ENCODE data around the gene CDH22.

The CDH22 gene

GRCh38 chr20:46216770-46217464 lies 91.4 kb downstream of the CDH22 start:
- DNase-seq (ENCODE audit: low spot score in 2 of 2) (no peak), ATAC-seq (replicated peaks; ENCODE audit: extremely low read depth, poor library complexity, severe bottlenecking) (no peak)
- peaks cover 26% of the 10 kb centered on the region for H3K27me3 Mint-ChIP-seq
- no peaks in the 10 kb centered on the region for H3K4me1 Mint-ChIP-seq
- no peaks in the 10 kb centered on the region for H3K36me3 Mint-ChIP-seq (ENCODE audit: insufficient read depth)
- no peak overlapping the region for H3K27ac Mint-ChIP-seq (ENCODE audit: low read depth)
- H3K9me3 Mint-ChIP-seq, result no peaks in the 10 kb centered on the region
- no peak overlapping the region for H3K4me3 Mint-ChIP-seq

- H3K4me3 Mint-ChIP-seq, result no peak overlapping the region
- peaks cover 30% of the 10 kb centered on the region for H3K27me3 Mint-ChIP-seq
- no peak for DNase-seq (ENCODE audit: low spot score in 2 of 2)
- no peaks in the 10 kb centered on the region for H3K36me3 Mint-ChIP-seq (ENCODE audit: insufficient read depth)
- no peaks in the 10 kb centered on the region for H3K9me3 Mint-ChIP-seq
- H3K27ac Mint-ChIP-seq (ENCODE audit: low read depth), result no peak overlapping the region
- no peak for ATAC-seq (replicated peaks; ENCODE audit: extremely low read depth, poor library complexity, severe bottlenecking)
- H3K4me1 Mint-ChIP-seq, result no peaks in the 10 kb centered on the region
Observed at GRCh38 chr20:46215913-46216707, 92.2 kb downstream of the CDH22 start.

GRCh38 chr20:46214824-46215488 lies 93.3 kb downstream of the CDH22 start:
- H3K4me3 Mint-ChIP-seq, result no peak overlapping the region
- H3K27me3 Mint-ChIP-seq, result peaks cover 30% of the 10 kb centered on the region
- ATAC-seq (replicated peaks; ENCODE audit: extremely low read depth, poor library complexity, severe bottlenecking) (no peak), DNase-seq (ENCODE audit: low spot score in 2 of 2) (no peak)
- no peaks in the 10 kb centered on the region for H3K36me3 Mint-ChIP-seq (ENCODE audit: insufficient read depth)
- H3K9me3 Mint-ChIP-seq, result no peaks in the 10 kb centered on the region
- H3K4me1 Mint-ChIP-seq, result no peaks in the 10 kb centered on the region
- H3K27ac Mint-ChIP-seq (ENCODE audit: low read depth), result no peak overlapping the region

- Mint-ChIP-seq H3K4me3 (no peak overlapping the region), H3K4me1 (no peaks in the 10 kb centered on the region), H3K27me3 (peaks cover 38% of the 10 kb centered on the region), H3K27ac (ENCODE audit: low read depth) (no peak overlapping the region), H3K36me3 (ENCODE audit: insufficient read depth) (no peaks in the 10 kb centered on the region), H3K9me3 (no peaks in the 10 kb centered on the region)
- ATAC-seq (replicated peaks; ENCODE audit: extremely low read depth, poor library complexity, severe bottlenecking) (no peak), DNase-seq (ENCODE audit: low spot score in 2 of 2) (no peak)
Observed at GRCh38 chr20:46213946-46214823, 94.1 kb downstream of the CDH22 start.

GRCh38 chr20:46212876-46213275 lies 95.4 kb downstream of the CDH22 start:
- Mint-ChIP-seq H3K36me3 (ENCODE audit: insufficient read depth) (no peaks in the 10 kb centered on the region), H3K27ac (ENCODE audit: low read depth) (no peak overlapping the region), H3K4me1 (no peaks in the 10 kb centered on the region), H3K9me3 (no peaks in the 10 kb centered on the region), H3K4me3 (no peak overlapping the region), H3K27me3 (peaks cover 51% of the 10 kb centered on the region)
- ATAC-seq (replicated peaks; ENCODE audit: extremely low read depth, poor library complexity, severe bottlenecking) (no peak), DNase-seq (ENCODE audit: low spot score in 2 of 2) (no peak)

GRCh38 chr20:46212252-46212651 lies 96.0 kb downstream of the CDH22 start:
- DNase-seq (ENCODE audit: low spot score in 2 of 2), result no peak
- no peak overlapping the region for H3K27ac Mint-ChIP-seq (ENCODE audit: low read depth)
- no peak for ATAC-seq (replicated peaks; ENCODE audit: extremely low read depth, poor library complexity, severe bottlenecking)
- H3K4me3 Mint-ChIP-seq, result no peak overlapping the region
- H3K4me1 Mint-ChIP-seq, result no peaks in the 10 kb centered on the region
- H3K27me3 Mint-ChIP-seq, result peaks cover 57% of the 10 kb centered on the region
- H3K9me3 Mint-ChIP-seq, result no peaks in the 10 kb centered on the region
- H3K36me3 Mint-ChIP-seq (ENCODE audit: insufficient read depth), result no peaks in the 10 kb centered on the region

- H3K9me3 Mint-ChIP-seq, result no peaks in the 10 kb centered on the region
- H3K27ac Mint-ChIP-seq (ENCODE audit: low read depth), result no peak overlapping the region
- peaks cover 65% of the 10 kb centered on the region for H3K27me3 Mint-ChIP-seq
- H3K4me3 Mint-ChIP-seq, result no peak overlapping the region
- H3K36me3 Mint-ChIP-seq (ENCODE audit: insufficient read depth), result no peaks in the 10 kb centered on the region
- H3K4me1 Mint-ChIP-seq, result peaks cover 5% of the 10 kb centered on the region
- DNase-seq (ENCODE audit: low spot score in 2 of 2), result no peak
- ATAC-seq (replicated peaks; ENCODE audit: extremely low read depth, poor library complexity, severe bottlenecking), result no peak
Observed at GRCh38 chr20:46211331-46211722, 97.0 kb downstream of the CDH22 start.

- Mint-ChIP-seq H3K9me3 (no peaks in the 10 kb centered on the region), H3K36me3 (ENCODE audit: insufficient read depth) (no peaks in the 10 kb centered on the region), H3K27ac (ENCODE audit: low read depth) (no peak overlapping the region), H3K4me1 (peaks cover 10% of the 10 kb centered on the region), H3K27me3 (peaks cover 65% of the 10 kb centered on the region), H3K4me3 (no peak overlapping the region)
- ATAC-seq (replicated peaks; ENCODE audit: extremely low read depth, poor library complexity, severe bottlenecking) (no peak), DNase-seq (ENCODE audit: low spot score in 2 of 2) (no peak)
Observed at GRCh38 chr20:46210672-46211330, 97.5 kb downstream of the CDH22 start.

- Mint-ChIP-seq H3K36me3 (ENCODE audit: insufficient read depth) (no peaks in the 10 kb centered on the region), H3K4me1 (peaks cover 17% of the 10 kb centered on the region), H3K9me3 (no peaks in the 10 kb centered on the region), H3K27ac (ENCODE audit: low read depth) (no peak overlapping the region), H3K4me3 (no peak overlapping the region), H3K27me3 (peaks cover 61% of the 10 kb centered on the region)
- ATAC-seq (replicated peaks; ENCODE audit: extremely low read depth, poor library complexity, severe bottlenecking) (no peak), DNase-seq (ENCODE audit: low spot score in 2 of 2) (no peak)
Observed at GRCh38 chr20:46209930-46210671, 98.2 kb downstream of the CDH22 start.

GRCh38 chr20:46207793-46208192 lies 100.5 kb downstream of the CDH22 start:
- H3K27me3 Mint-ChIP-seq, result peaks cover 57% of the 10 kb centered on the region
- ATAC-seq (replicated peaks; ENCODE audit: extremely low read depth, poor library complexity, severe bottlenecking) (no peak), DNase-seq (ENCODE audit: low spot score in 2 of 2) (no peak)
- H3K27ac Mint-ChIP-seq (ENCODE audit: low read depth), result no peak overlapping the region
- H3K4me3 Mint-ChIP-seq, result no peak overlapping the region
- peaks cover 26% of the 10 kb centered on the region for H3K4me1 Mint-ChIP-seq
- H3K9me3 Mint-ChIP-seq, result no peaks in the 10 kb centered on the region
- no peaks in the 10 kb centered on the region for H3K36me3 Mint-ChIP-seq (ENCODE audit: insufficient read depth)

- Mint-ChIP-seq H3K4me1 (peaks cover 26% of the 10 kb centered on the region), H3K9me3 (no peaks in the 10 kb centered on the region), H3K27ac (ENCODE audit: low read depth) (no peak overlapping the region), H3K27me3 (peaks cover 59% of the 10 kb centered on the region), H3K4me3 (no peak overlapping the region), H3K36me3 (ENCODE audit: insufficient read depth) (no peaks in the 10 kb centered on the region)
- DNase-seq (ENCODE audit: low spot score in 2 of 2) (no peak), ATAC-seq (replicated peaks; ENCODE audit: extremely low read depth, poor library complexity, severe bottlenecking) (no peak)
Observed at GRCh38 chr20:46206992-46207549, 101.2 kb downstream of the CDH22 start.
